Measurements from ENCODE around the gene AGO3.
"Not testable (repeated sequence)": the region's sequence is repeated elsewhere in the genome, so short reads cannot be mapped to it uniquely, and the experiment has no call there.

AGO3 gene

GRCh38 chr1:35888255-35888654 lies 42.6 kb upstream of the AGO3 start:
- peaks cover 29% of the 10 kb centered on the region for H3K4me1 ChIP-seq (ENCODE audit: insufficient read depth, low read length, severe bottlenecking)
- H3K4me2 ChIP-seq (ENCODE audit: low read length), result no peak overlapping the region
- H3K4me3 ChIP-seq (ENCODE audit: low read depth, low read length, poor library complexity, severe bottlenecking), result no peak overlapping the region
- TF ChIP-seq CTCF (IDR thresholded peaks at IDR 0.05; ENCODE audit: low read length) (no peak), EZH2 (IDR thresholded peaks at IDR 0.05; ENCODE audit: borderline replicate concordance, low read length) (no peak)
- H3K9me3 ChIP-seq (ENCODE audit: low read length), result no peaks in the 10 kb centered on the region
- H2AFZ ChIP-seq (ENCODE audit: low read length), result no peak overlapping the region
- H3K9ac ChIP-seq (ENCODE audit: low read length), result no peak overlapping the region
- no peaks in the 10 kb centered on the region for H4K20me1 ChIP-seq (ENCODE audit: insufficient read depth, low read length)
- peaks cover 4% of the 10 kb centered on the region; the same call in 1 of the 2 replicates for H3K79me2 ChIP-seq (ENCODE audit: insufficient read depth, low read length)
- H3K27me3 ChIP-seq (ENCODE audit: insufficient read depth, low read length), result no peaks in the 10 kb centered on the region
- peaks cover 4% of the 10 kb centered on the region; the same call in 1 of the 2 replicates for H3F3A ChIP-seq (ENCODE audit: insufficient read depth, low read length)
- H3K36me3 ChIP-seq (ENCODE audit: insufficient read depth, low read length), result peaks cover 37% of the 10 kb centered on the region
- no peaks in the 10 kb centered on the region for H3K9me2 ChIP-seq (ENCODE audit: low read depth, low read length)
- H3K27ac ChIP-seq (ENCODE audit: low read depth, low read length, poor library complexity, severe bottlenecking), result no peak overlapping the region

- not testable (repeated sequence) for H3K9ac ChIP-seq (ENCODE audit: low read length); H3F3A ChIP-seq (ENCODE audit: insufficient read depth, low read length); H3K4me3 ChIP-seq (ENCODE audit: low read depth, low read length, poor library complexity, severe bottlenecking); H3K9me3 ChIP-seq (ENCODE audit: low read length); H3K27ac ChIP-seq (ENCODE audit: low read depth, low read length, poor library complexity, severe bottlenecking); H3K27me3 ChIP-seq (ENCODE audit: insufficient read depth, low read length); H4K20me1 ChIP-seq (ENCODE audit: insufficient read depth, low read length); H3K9me2 ChIP-seq (ENCODE audit: low read depth, low read length); H2AFZ ChIP-seq (ENCODE audit: low read length); H3K4me2 ChIP-seq (ENCODE audit: low read length); H3K79me2 ChIP-seq (ENCODE audit: insufficient read depth, low read length)
- Histone ChIP-seq H3K36me3 (ENCODE audit: insufficient read depth, low read length) (peaks cover 44% of the 10 kb centered on the region), H3K4me1 (ENCODE audit: insufficient read depth, low read length, severe bottlenecking) (peaks cover 33% of the 10 kb centered on the region)
Observed at GRCh38 chr1:35888981-35889380, 41.9 kb upstream of the AGO3 start.

- H3K36me3 ChIP-seq (ENCODE audit: insufficient read depth, low read length), result peaks cover 74% of the 10 kb centered on the region
Observed at GRCh38 chr1:35893051-35893879, 37.6 kb upstream of the AGO3 start.

More at GRCh38 chr1:35893051-35893879, 37.6 kb upstream of the AGO3 start:
- Histone ChIP-seq H3K4me3 (ENCODE audit: low read depth, low read length, poor library complexity, severe bottlenecking) (no peak overlapping the region), H3K9me3 (ENCODE audit: low read length) (no peaks in the 10 kb centered on the region), H3F3A (ENCODE audit: insufficient read depth, low read length) (no peaks in the 10 kb centered on the region), H3K9me2 (ENCODE audit: low read depth, low read length) (no peaks in the 10 kb centered on the region), H3K27ac (ENCODE audit: low read depth, low read length, poor library complexity, severe bottlenecking) (peak overlapping the region; percentile 55), H3K79me2 (ENCODE audit: insufficient read depth, low read length) (no peaks in the 10 kb centered on the region), H3K4me2 (ENCODE audit: low read length) (no peak overlapping the region), H4K20me1 (ENCODE audit: insufficient read depth, low read length) (no peaks in the 10 kb centered on the region), H3K9ac (ENCODE audit: low read length) (no peak overlapping the region; the same call in 1 of the 2 replicates), H2AFZ (ENCODE audit: low read length) (no peak overlapping the region), H3K27me3 (ENCODE audit: insufficient read depth, low read length) (no peaks in the 10 kb centered on the region), H3K4me1 (ENCODE audit: insufficient read depth, low read length, severe bottlenecking) (peaks cover 14% of the 10 kb centered on the region)
- TF ChIP-seq CTCF (IDR thresholded peaks at IDR 0.05; ENCODE audit: low read length) (no peak), EZH2 (IDR thresholded peaks at IDR 0.05; ENCODE audit: borderline replicate concordance, low read length) (no peak)
